BJ (cell line): Measurements from ENCODE around the gene ZBTB46. TPM values are rescaled to one million over a fixed set of nuclear protein-coding genes. Genes with fewer than 3 reads are reported as not detected.

ENCODE experiments used
- CTCF ChIA-PET: fragments of 350-600 bp; formaldehyde crosslinking; extraction: SDS; loops from one replicate; lab custom pipeline; 2021; ENCODE audit warnings: antibody characterized with exemption, inconsistent platforms; lab: Yijun Ruan, JAX
- POLR2A ChIA-PET: fragments of 300-600 bp; sonication (Branson Sonifier 250); formaldehyde crosslinking; extraction: SDS; loops from one replicate; lab custom pipeline; 2021; ENCODE audit warnings: antibody characterized with exemption; lab: Charles Lee
- DNase-seq: peaks from one replicate; pipeline ENCODE4 v3.0.0-alpha.2; 2011; ENCODE audit warnings: low read depth
- H3K27me3 ChIP-seq: 2 replicates; pipeline ENCODE4 v1.6.0; 2011; ENCODE audit warnings: low read length; ENCODE audit not compliant: control insufficient read depth, insufficient read depth
- H3K36me3 ChIP-seq: 2 replicates; pipeline ENCODE4 v1.5.1; 2011; ENCODE audit warnings: low read length; ENCODE audit not compliant: control insufficient read depth, insufficient read depth
- H3K4me3 ChIP-seq: 2 replicates; pipeline ENCODE4 v1.5.1; 2011; ENCODE audit warnings: low read depth, mild to moderate bottlenecking, control low read depth, low read length
- polyA plus RNA-seq: library from polyadenylated mRNA; depleted of rRNA; stranded (reverse); fragments of >200 nt; gene quantifications from 2 replicates; pipeline ENCODE4 v1.2.3, GENCODE V29; 2011
- TF ChIP-seq, protein P1 (sequence below): IDR thresholded peaks from 2 replicates; pipeline ENCODE4 v1.5.1; 2011; ENCODE audit warnings: low read depth, mild to moderate bottlenecking, control low read depth, inconsistent platforms, low read length, moderate library complexity; ENCODE audit not compliant: insufficient read depth

Gene ZBTB46
- polyA plus RNA-seq, 1 experiment, result 0.32 TPM

DNA sequence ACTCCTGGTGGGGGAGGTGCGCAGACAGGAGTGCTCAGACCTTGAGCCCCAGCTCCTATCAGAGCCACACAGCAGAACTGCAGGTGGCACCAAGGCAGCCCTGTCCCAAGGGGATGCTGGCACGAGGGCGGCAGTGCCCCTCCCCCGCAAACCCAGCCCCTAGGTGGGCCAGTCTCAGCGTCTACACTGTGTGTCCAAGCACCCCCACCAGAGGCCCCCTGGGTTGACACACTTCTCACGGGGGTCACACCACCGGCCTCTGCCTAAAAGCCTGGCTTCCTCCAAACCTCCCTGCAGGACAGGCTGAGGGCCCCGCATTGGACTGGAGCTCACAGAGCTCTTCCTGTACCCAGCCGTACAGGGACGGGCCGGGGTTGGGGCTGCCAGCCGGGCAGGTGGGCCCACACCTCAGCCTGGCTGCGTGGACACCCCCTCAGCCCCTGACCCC lies 83.4 kb downstream of the ZBTB46 start:
- POLR2A ChIA-PET, result no interaction called here
- Histone ChIP-seq H3K4me3 (no peak overlapping the region), H3K36me3 (peaks cover 6% of the 10 kb centered on the region), H3K27me3 (no peaks in the 10 kb centered on the region)
- TF ChIP-seq, protein P1, sequence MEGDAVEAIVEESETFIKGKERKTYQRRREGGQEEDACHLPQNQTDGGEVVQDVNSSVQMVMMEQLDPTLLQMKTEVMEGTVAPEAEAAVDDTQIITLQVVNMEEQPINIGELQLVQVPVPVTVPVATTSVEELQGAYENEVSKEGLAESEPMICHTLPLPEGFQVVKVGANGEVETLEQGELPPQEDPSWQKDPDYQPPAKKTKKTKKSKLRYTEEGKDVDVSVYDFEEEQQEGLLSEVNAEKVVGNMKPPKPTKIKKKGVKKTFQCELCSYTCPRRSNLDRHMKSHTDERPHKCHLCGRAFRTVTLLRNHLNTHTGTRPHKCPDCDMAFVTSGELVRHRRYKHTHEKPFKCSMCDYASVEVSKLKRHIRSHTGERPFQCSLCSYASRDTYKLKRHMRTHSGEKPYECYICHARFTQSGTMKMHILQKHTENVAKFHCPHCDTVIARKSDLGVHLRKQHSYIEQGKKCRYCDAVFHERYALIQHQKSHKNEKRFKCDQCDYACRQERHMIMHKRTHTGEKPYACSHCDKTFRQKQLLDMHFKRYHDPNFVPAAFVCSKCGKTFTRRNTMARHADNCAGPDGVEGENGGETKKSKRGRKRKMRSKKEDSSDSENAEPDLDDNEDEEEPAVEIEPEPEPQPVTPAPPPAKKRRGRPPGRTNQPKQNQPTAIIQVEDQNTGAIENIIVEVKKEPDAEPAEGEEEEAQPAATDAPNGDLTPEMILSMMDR, result no peak
- DNase-seq, result no peak
- CTCF ChIA-PET, result interaction anchor here (0.6 to 1.4 kb wide), 2 partner anchors 13 to 37 kb away, joined by 3 to 4 read pairs; no protein-coding TSS in a partner anchor

DNA sequence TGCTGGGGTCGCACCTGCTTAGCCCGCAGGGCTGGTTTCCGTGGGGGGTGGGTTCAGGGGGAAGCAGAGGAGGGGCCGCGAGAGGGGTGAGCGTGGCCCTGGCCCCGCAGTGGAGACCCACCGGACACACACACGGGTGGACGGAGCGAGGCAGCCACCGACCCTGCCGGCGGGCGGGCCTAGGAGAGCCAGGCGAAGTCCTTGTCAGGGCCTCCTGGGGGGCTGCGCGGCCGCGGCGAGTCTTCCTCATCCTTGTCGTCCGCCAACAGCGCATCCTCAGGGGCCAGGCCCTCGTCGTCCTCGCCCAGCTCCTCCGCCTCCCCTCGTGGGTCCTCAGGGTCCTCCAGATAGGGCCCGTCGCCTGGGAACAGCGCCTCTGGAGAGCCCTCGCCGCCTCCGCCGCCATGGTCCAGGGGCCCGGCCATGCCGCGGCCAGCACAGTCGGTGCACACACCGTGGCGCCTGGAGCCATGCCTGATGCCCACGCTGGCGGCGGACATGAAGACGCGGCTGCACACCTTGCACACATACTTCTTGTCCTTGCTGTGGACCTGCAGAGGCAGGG lies 84.2 kb downstream of the ZBTB46 start:
- CTCF ChIA-PET, result no interaction called here
- no peak overlapping the region for H3K4me3 ChIP-seq
- H3K27me3 ChIP-seq, result no peaks in the 10 kb centered on the region
- DNase-seq, result no peak
- POLR2A ChIA-PET, result no interaction called here
- TF ChIP-seq, protein P1, result no peak
- peaks cover 8% of the 10 kb centered on the region for H3K36me3 ChIP-seq

DNA sequence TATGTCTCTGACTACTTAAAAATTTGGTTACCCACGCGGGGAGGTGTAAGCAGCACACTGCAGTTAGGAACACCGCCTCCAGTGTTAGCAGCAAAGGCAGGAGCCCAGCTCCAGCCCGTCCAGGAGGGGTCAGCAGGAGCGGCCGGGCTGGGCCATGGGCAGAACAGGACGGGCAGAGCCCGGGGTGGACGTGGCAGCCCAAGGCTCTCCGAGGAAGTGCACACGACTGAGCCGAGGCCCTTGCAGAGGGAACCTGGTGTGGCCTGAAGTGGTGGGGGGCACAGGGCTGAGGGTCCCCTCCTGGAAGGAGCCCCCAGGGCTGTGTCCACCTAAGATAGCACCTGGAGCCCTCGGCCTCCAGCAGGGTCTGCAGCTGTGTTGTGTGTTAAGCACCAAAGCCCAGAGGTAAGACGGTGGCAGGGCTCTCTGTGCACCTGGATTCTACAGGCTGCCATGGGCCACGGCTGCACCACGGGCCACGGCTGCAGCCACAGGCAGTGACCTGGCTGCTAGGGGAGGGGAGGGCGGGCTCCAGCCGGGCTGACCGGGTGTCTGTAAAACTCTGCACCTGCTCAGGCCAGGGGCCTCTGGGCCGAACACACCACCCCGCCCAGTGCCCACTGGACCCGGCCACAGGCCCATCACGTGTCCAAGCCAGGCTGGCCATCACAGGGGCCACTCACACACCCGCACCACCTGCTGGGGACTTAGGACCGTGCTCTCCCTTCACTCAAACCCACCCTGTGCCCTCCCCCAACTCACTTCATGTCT lies 84.9 kb downstream of the ZBTB46 start:
- POLR2A ChIA-PET, result no interaction called here
- Histone ChIP-seq H3K27me3 (no peaks in the 10 kb centered on the region), H3K36me3 (peaks cover 11% of the 10 kb centered on the region), H3K4me3 (no peak overlapping the region)
- CTCF ChIA-PET, result no interaction called here
- TF ChIP-seq, protein P1, result no peak
- no peak for DNase-seq

DNA sequence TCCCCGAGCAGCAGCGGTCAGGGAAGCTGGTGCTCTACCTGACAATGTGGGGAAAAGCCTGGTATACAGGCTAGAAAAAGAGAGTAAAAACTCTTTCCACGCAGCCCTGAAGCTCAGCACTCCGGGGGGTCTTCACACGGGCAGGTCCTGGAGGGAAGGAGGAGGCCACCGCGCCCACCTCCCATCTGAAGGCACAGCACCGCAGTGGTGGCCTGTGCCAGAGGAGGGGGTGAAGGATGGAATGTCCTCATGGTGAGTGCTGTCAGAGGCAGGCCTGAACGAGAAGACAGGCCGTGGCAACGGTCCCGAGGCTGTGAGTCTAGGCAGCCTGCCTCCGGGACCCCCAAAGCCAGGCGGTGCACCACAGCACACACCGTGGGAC lies 85.6 kb downstream of the ZBTB46 start:
- no peak overlapping the region for H3K4me3 ChIP-seq
- H3K36me3 ChIP-seq, result peaks cover 11% of the 10 kb centered on the region
- H3K27me3 ChIP-seq, result no peaks in the 10 kb centered on the region
- CTCF ChIA-PET, result no interaction called here
- POLR2A ChIA-PET, result interaction anchor here (0.5 kb wide), 1 partner anchor 22 kb away, joined by 4 read pairs; no protein-coding TSS in a partner anchor
- TF ChIP-seq, protein P1, result no peak
- no peak for DNase-seq

DNA sequence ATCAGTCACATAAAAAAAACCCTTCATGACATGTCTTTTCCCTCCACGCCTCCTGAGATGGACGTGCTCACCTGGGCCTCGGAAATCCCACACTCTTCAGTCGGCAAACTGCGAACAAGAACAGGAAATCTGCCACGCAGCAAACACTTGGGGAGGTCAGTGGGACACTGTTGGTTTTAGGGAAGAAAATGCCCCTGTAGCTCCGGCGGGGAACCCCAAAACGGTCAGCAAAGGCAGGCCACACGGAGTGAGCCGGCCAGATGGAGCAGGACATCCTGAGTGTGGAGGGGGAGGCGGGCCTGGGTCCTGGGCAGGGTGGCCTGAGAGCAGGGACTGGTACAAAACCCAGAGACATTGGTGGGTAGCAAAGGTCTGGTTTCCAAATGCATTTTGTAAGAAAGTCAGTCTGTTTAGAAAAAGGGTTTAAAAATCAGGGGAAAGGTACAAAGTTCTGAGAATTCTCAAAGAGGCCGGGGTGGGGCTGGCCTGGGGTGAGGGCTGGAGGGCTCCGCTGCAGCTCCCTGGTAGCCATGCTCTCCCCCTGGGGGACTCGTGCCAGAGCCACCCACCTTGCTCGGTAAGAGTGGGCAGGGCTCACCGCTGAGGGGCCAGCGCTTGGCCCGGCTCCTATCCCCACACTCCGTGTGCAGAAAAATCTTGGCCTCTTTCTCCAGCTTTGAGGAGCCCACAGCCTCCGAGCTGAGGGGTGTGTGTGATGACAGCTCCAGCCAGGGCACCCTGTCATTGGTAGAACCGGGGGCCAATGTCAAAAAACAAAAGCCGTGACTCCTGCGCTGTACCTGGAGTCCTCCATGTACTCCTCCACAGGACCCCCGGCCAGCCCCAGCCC lies 86.3 kb downstream of the ZBTB46 start:
- ChIA-PET POLR2A (interaction anchor here (0.5 to 0.7 kb wide), 2 partner anchors 22 to 85 kb away, joined by 4 read pairs; no protein-coding TSS in a partner anchor), CTCF (no interaction called here)
- TF ChIP-seq, protein P1, result no peak
- no peak overlapping the region for H3K4me3 ChIP-seq
- peaks cover 11% of the 10 kb centered on the region for H3K36me3 ChIP-seq
- no peak for DNase-seq
- H3K27me3 ChIP-seq, result no peaks in the 10 kb centered on the region
